ENCODE data around the gene MYO1G.

Gene MYO1G

GRCh38 chr7:44972562-44972961, 6.3 kb downstream of the MYO1G start:
- Histone ChIP-seq H3K79me1 (replicated peaks; ENCODE audit: low read length, poor library complexity, severe bottlenecking) (no peaks in the 10 kb centered on the region), H3K27ac (ENCODE audit: low read length, poor library complexity, severe bottlenecking) (no peak overlapping the region), H3K4me3 (ENCODE audit: insufficient read depth in 1 of 2, low read depth in 1 of 2, low read length in 2 of 2) (no peak overlapping the region), H3K18ac (ENCODE audit: low read depth in 1 of 2, low read length in 2 of 2) (no peak overlapping the region), H3K9me3 (ENCODE audit: control insufficient read depth, low read length) (no peaks in the 10 kb centered on the region), H3K27me3 (ENCODE audit: control insufficient read depth in 1 of 2, insufficient read depth in 1 of 2, low read length in 2 of 2) (peaks cover 11 to 17% of the 10 kb centered on the region in 2 experiments), H3K9ac (ENCODE audit: low read length) (no peak overlapping the region), H3K36me3 (ENCODE audit: control insufficient read depth in 1 of 2, insufficient read depth in 2 of 2, low read depth in 1 of 2, low read length in 2 of 2) (peaks cover 0 to 21% of the 10 kb centered on the region in 2 experiments), H3K4ac (ENCODE audit: low read depth in 1 of 2, low read length in 2 of 2) (no peak overlapping the region), H3K4me2 (ENCODE audit: low read length, poor library complexity, severe bottlenecking) (no peak overlapping the region), H2AFZ (ENCODE audit: low read depth, low read length) (no peak overlapping the region), H3K14ac (ENCODE audit: low read length in 2 of 2) (no peak overlapping the region), H4K91ac (ENCODE audit: low read length) (no peak overlapping the region), H2BK15ac (ENCODE audit: low read depth, poor library complexity, severe bottlenecking) (no peak overlapping the region), H2BK5ac (ENCODE audit: low read depth, low read length, poor library complexity, severe bottlenecking) (no peak overlapping the region), H2BK12ac (ENCODE audit: low read length in 2 of 2) (no peak overlapping the region), H4K8ac (ENCODE audit: low read length) (no peak overlapping the region), H3K23ac (ENCODE audit: low read length in 2 of 2) (no peak overlapping the region), H3K4me1 (ENCODE audit: control insufficient read depth, insufficient read depth, low read depth, low read length) (no peaks in the 10 kb centered on the region), H2BK120ac (ENCODE audit: low read depth, low read length) (no peak overlapping the region), H2AK5ac (ENCODE audit: low read length, severe bottlenecking) (no peak overlapping the region)
- WGBS = 90% methylated on average over 3 of the region's 3 CpGs
- no peak for DNase-seq

- Histone ChIP-seq H2AFZ (ENCODE audit: low read depth, low read length) (no peak overlapping the region), H3K4me2 (ENCODE audit: low read length, poor library complexity, severe bottlenecking) (no peak overlapping the region), H2AK5ac (ENCODE audit: low read length, severe bottlenecking) (no peak overlapping the region), H3K4ac (ENCODE audit: low read depth in 1 of 2, low read length in 2 of 2) (no peak overlapping the region), H3K79me1 (replicated peaks; ENCODE audit: low read length, poor library complexity, severe bottlenecking) (no peaks in the 10 kb centered on the region), H3K23ac (ENCODE audit: low read length in 2 of 2) (no peak overlapping the region), H3K27me3 (ENCODE audit: control insufficient read depth in 1 of 2, insufficient read depth in 1 of 2, low read length in 2 of 2) (peaks cover 16 to 21% of the 10 kb centered on the region in 2 experiments), H4K8ac (ENCODE audit: low read length) (no peak overlapping the region), H3K9ac (ENCODE audit: low read length) (no peak overlapping the region), H2BK120ac (ENCODE audit: low read depth, low read length) (no peak overlapping the region), H3K9me3 (ENCODE audit: control insufficient read depth, low read length) (no peaks in the 10 kb centered on the region), H2BK5ac (ENCODE audit: low read depth, low read length, poor library complexity, severe bottlenecking) (no peak overlapping the region), H3K18ac (ENCODE audit: low read depth in 1 of 2, low read length in 2 of 2) (no peak overlapping the region), H3K4me1 (ENCODE audit: control insufficient read depth, insufficient read depth, low read depth, low read length) (no peaks in the 10 kb centered on the region), H3K4me3 (ENCODE audit: insufficient read depth in 1 of 2, low read depth in 1 of 2, low read length in 2 of 2) (no peak overlapping the region), H4K91ac (ENCODE audit: low read length) (no peak overlapping the region), H3K27ac (ENCODE audit: low read length, poor library complexity, severe bottlenecking) (no peak overlapping the region), H2BK12ac (ENCODE audit: low read length in 2 of 2) (no peak overlapping the region), H3K36me3 (ENCODE audit: control insufficient read depth in 1 of 2, insufficient read depth in 2 of 2, low read depth in 1 of 2, low read length in 2 of 2) (peaks cover 0 to 16% of the 10 kb centered on the region in 2 experiments), H3K14ac (ENCODE audit: low read length in 2 of 2) (no peak overlapping the region), H2BK15ac (ENCODE audit: low read depth, poor library complexity, severe bottlenecking) (no peak overlapping the region)
- 85% methylated on average over 5 of the region's 5 CpGs for WGBS
- no peak for DNase-seq
Observed at GRCh38 chr7:44971902-44972441, 6.8 kb downstream of the MYO1G start.

DNA sequence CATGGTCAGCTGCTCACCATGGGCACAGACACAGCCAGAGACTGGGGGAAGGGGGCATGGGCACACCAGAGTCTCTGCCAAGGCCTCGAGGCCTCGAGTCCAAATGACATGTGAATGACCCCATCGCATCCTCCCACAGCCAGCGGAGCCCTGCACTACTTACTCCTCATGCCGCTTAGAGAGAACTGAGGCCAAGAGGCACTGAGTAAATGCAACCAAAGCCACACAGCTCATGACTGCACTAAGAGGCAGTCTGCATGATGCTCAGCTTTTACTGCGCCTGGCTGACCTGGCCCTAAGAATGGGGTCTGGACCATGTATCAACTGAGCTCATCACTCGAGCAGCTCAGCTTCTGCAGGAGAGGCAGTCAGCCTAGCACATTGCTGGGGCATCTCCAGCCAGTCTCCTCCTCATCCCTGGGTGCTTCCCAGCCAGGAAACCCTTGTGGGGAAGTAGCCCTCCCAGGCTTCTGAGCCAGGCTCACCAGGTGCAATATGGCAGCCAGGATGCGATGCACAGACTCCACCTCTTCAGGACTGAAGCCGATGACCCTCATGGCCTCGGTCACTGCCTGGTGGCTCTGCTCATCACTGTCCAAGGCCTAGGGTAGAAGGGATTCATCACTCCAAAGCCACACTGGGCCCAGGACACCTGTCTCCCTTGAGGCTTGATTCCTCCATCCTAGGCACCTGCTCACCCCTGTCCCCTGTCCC, 7.5 kb downstream of the MYO1G start:
- H3K27ac ChIP-seq (ENCODE audit: low read length, poor library complexity, severe bottlenecking) = no peak overlapping the region
- no peak overlapping the region for H2AK5ac ChIP-seq (ENCODE audit: low read length, severe bottlenecking)
- DNase-seq = no peak
- H3K14ac ChIP-seq (ENCODE audit: low read length in 2 of 2) = no peak overlapping the region
- no peaks in the 10 kb centered on the region for H3K9me3 ChIP-seq (ENCODE audit: control insufficient read depth, low read length)
- H3K79me1 ChIP-seq (replicated peaks; ENCODE audit: low read length, poor library complexity, severe bottlenecking) = no peaks in the 10 kb centered on the region
- no peaks in the 10 kb centered on the region for H3K4me1 ChIP-seq (ENCODE audit: control insufficient read depth, insufficient read depth, low read depth, low read length)
- H3K4me3 ChIP-seq (ENCODE audit: insufficient read depth in 1 of 2, low read depth in 1 of 2, low read length in 2 of 2) = no peak overlapping the region
- H3K4me2 ChIP-seq (ENCODE audit: low read length, poor library complexity, severe bottlenecking) = no peak overlapping the region
- peaks cover 16 to 25% of the 10 kb centered on the region in 2 experiments for H3K27me3 ChIP-seq (ENCODE audit: control insufficient read depth in 1 of 2, insufficient read depth in 1 of 2, low read length in 2 of 2)
- no peak overlapping the region for H4K8ac ChIP-seq (ENCODE audit: low read length)
- H2BK15ac ChIP-seq (ENCODE audit: low read depth, poor library complexity, severe bottlenecking) = no peak overlapping the region
- no peak overlapping the region for H4K91ac ChIP-seq (ENCODE audit: low read length)
- H3K23ac ChIP-seq (ENCODE audit: low read length in 2 of 2) = no peak overlapping the region
- H2AFZ ChIP-seq (ENCODE audit: low read depth, low read length) = no peak overlapping the region
- WGBS = 87% methylated on average over 10 of the region's 10 CpGs
- no peak overlapping the region for H2BK5ac ChIP-seq (ENCODE audit: low read depth, low read length, poor library complexity, severe bottlenecking)
- H2BK12ac ChIP-seq (ENCODE audit: low read length in 2 of 2) = no peak overlapping the region
- H3K36me3 ChIP-seq (ENCODE audit: control insufficient read depth in 1 of 2, insufficient read depth in 2 of 2, low read depth in 1 of 2, low read length in 2 of 2) = peaks cover 0 to 13% of the 10 kb centered on the region in 2 experiments
- no peak overlapping the region for H3K18ac ChIP-seq (ENCODE audit: low read depth in 1 of 2, low read length in 2 of 2)
- H2BK120ac ChIP-seq (ENCODE audit: low read depth, low read length) = no peak overlapping the region
- no peak overlapping the region for H3K9ac ChIP-seq (ENCODE audit: low read length)
- no peak overlapping the region for H3K4ac ChIP-seq (ENCODE audit: low read depth in 1 of 2, low read length in 2 of 2)

DNA sequence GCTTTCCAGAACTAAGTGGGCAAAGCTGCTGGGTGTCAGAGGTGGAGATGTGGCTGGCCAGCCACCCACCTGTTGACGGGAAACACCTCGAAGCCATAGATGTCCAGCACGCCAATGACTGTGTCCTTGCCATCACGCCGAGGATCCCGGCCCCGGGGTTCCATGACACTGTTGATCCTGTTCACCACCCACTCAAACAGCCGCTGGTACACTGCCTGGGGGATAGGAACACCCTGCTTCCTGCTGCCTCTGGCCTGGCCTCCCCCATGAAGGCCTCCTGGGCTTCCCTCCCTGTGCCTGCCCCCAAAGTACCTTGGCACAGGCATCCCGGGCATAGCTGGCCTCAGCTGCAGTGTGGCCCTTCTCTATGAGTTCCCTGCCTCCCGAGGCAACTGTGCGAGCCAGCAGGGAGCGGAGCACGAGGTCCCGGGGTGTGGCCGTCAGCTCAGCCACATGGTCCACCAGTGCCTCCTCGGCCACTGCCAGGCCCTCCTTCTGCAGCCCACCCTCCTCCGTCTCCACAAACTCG, 8.2 kb downstream of the MYO1G start:
- DNase-seq = no peak
- Histone ChIP-seq H3K79me1 (replicated peaks; ENCODE audit: low read length, poor library complexity, severe bottlenecking) (no peaks in the 10 kb centered on the region), H2BK120ac (ENCODE audit: low read depth, low read length) (no peak overlapping the region), H3K4me2 (ENCODE audit: low read length, poor library complexity, severe bottlenecking) (no peak overlapping the region), H4K8ac (ENCODE audit: low read length) (no peak overlapping the region), H2BK15ac (ENCODE audit: low read depth, poor library complexity, severe bottlenecking) (no peak overlapping the region), H2BK12ac (ENCODE audit: low read length in 2 of 2) (no peak overlapping the region), H3K4me3 (ENCODE audit: insufficient read depth in 1 of 2, low read depth in 1 of 2, low read length in 2 of 2) (no peak overlapping the region), H3K18ac (ENCODE audit: low read depth in 1 of 2, low read length in 2 of 2) (no peak overlapping the region), H3K23ac (ENCODE audit: low read length in 2 of 2) (no peak overlapping the region), H2AFZ (ENCODE audit: low read depth, low read length) (no peak overlapping the region), H3K9me3 (ENCODE audit: control insufficient read depth, low read length) (no peaks in the 10 kb centered on the region), H3K14ac (ENCODE audit: low read length in 2 of 2) (no peak overlapping the region), H3K27me3 (ENCODE audit: control insufficient read depth in 1 of 2, insufficient read depth in 1 of 2, low read length in 2 of 2) (peaks cover 16 to 26% of the 10 kb centered on the region in 2 experiments), H2AK5ac (ENCODE audit: low read length, severe bottlenecking) (no peak overlapping the region), H3K27ac (ENCODE audit: low read length, poor library complexity, severe bottlenecking) (no peak overlapping the region), H3K4me1 (ENCODE audit: control insufficient read depth, insufficient read depth, low read depth, low read length) (no peaks in the 10 kb centered on the region), H3K4ac (ENCODE audit: low read depth in 1 of 2, low read length in 2 of 2) (no peak overlapping the region), H4K91ac (ENCODE audit: low read length) (no peak overlapping the region), H3K9ac (ENCODE audit: low read length) (no peak overlapping the region), H3K36me3 (ENCODE audit: control insufficient read depth in 1 of 2, insufficient read depth in 2 of 2, low read depth in 1 of 2, low read length in 2 of 2) (peaks cover 0 to 5% of the 10 kb centered on the region in 2 experiments), H2BK5ac (ENCODE audit: low read depth, low read length, poor library complexity, severe bottlenecking) (no peak overlapping the region)
- 92% methylated on average over 17 of the region's 18 CpGs for WGBS

All from mesenchymal stem cell (in vitro differentiated cells and primary cell).